GM10248 (cell line): ENCODE measurements around the gene GUCY2C.

Experiments used
- CTCF ChIA-PET: fragments of 300-600 bp; sonication (Branson Sonifier 250); formaldehyde crosslinking; extraction: SDS; loops from one replicate; lab custom pipeline; 2021; ENCODE audit warnings: antibody characterized with exemption; lab: Yijun Ruan, JAX
- POLR2A ChIA-PET: fragments of 350-650 bp; sonication (Branson Sonifier 250); formaldehyde crosslinking; extraction: SDS; loops from one replicate; lab custom pipeline; 2020; ENCODE audit warnings: antibody characterized with exemption; lab: Yijun Ruan, JAX
- DNase-seq: peaks from one replicate; pipeline ENCODE4 v3.0.0; 2012; ENCODE audit errors: extremely low spot score
- TF ChIP-seq, protein P1 (sequence below): IDR thresholded peaks from 2 replicates; pipeline ENCODE4 v1.5.1; 2012; ENCODE audit warnings: mild to moderate bottlenecking, low read depth; ENCODE audit errors: extremely low read depth, missing control alignments, control extremely low read depth

GUCY2C gene

DNA sequence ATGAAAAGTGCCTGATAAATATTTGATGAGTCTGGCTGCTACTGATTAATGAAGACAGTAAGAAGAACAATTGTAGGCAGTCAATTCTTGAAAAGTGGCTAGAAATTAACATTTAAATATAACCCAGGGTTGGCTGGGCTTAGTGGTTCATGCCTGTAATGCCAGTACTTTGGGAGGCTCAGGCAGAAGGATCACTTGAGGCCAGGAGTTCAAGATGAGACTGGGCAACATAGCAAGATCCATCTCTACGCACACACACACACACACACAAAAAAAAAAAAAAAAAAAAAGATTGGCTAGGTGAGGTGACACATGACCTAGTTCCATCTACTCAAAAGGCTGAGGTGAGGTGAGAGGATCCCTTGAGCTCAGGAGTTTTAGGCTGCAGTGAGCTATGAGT lies 120.8 kb downstream of the GUCY2C start:
- ChIA-PET CTCF (interaction anchor here (1.0 to 1.4 kb wide), 3 partner anchors 9 to 41 kb away, joined by 3 to 4 read pairs (median 3); no protein-coding TSS in a partner anchor), POLR2A (no interaction called here)
- TF ChIP-seq, protein P1, sequence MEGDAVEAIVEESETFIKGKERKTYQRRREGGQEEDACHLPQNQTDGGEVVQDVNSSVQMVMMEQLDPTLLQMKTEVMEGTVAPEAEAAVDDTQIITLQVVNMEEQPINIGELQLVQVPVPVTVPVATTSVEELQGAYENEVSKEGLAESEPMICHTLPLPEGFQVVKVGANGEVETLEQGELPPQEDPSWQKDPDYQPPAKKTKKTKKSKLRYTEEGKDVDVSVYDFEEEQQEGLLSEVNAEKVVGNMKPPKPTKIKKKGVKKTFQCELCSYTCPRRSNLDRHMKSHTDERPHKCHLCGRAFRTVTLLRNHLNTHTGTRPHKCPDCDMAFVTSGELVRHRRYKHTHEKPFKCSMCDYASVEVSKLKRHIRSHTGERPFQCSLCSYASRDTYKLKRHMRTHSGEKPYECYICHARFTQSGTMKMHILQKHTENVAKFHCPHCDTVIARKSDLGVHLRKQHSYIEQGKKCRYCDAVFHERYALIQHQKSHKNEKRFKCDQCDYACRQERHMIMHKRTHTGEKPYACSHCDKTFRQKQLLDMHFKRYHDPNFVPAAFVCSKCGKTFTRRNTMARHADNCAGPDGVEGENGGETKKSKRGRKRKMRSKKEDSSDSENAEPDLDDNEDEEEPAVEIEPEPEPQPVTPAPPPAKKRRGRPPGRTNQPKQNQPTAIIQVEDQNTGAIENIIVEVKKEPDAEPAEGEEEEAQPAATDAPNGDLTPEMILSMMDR: no peak
- DNase-seq: no peak

DNA sequence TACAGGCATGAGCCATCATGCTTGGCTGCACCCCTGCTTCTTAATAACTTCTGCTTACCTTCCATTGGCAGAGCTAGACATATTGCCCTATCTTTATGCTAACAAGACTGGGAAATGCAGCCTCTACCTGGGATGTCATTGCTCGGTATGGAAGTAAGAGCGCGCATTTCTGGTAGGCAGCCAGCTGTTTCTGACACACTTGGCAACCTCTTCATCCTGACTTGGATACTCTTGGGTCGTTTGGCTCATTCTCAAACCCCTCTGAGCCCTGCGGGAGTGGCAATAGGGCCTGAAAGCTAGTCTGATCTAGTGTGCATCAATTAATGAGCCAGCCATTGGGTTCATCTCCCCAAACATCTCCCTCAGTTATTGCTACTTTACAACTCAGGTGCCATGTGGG lies 123.3 kb downstream of the GUCY2C start:
- ChIA-PET POLR2A (no interaction called here), CTCF (interaction anchor here (0.9 to 1.8 kb wide), 9 partner anchors 9 to 335 kb away, joined by 3 to 6 read pairs (median 4); no protein-coding TSS in a partner anchor)
- no peak for DNase-seq
- TF ChIP-seq, protein P1: no peak

DNA sequence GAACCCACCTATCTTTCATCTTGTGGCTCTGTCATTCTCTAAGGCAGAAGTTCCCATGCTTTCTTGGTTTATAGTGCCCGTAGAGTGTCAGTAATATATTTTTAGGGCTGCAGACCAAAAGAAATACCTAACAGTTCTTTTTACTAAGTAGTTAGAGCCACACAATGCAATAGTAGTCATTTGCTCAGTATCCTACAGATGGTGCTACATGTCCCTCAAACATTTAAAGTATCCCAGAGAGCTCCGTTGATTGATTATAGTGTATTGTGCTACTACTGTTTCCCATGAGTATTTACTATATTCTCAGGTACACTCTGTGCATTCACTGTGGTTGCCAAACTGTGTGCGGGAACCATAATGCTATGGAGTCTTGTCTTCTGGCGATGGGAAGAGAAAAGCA lies 124.0 kb downstream of the GUCY2C start:
- CTCF ChIA-PET: interaction anchor here (0.6 to 1.8 kb wide), 9 partner anchors 10 to 335 kb away, joined by 3 to 6 read pairs (median 4); no protein-coding TSS in a partner anchor

DNA sequence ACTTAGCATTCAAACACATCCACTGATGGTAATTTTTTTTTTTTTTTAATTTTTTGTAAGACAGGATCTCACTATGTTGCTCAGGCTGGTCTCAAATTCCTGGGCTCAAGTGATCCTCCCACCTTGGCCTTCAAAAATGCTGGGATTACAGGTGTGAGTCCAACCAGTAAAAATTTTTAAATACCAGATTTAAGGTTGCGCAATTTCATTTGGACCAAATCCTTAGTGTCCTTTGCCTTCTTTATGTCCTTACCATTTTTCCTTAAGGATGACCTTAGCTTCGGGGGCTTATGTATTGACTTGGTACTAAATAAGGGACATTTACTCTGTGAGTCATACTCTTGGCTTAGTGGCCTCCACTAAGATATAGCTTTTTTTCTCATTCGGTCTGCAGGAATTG lies 124.6 kb downstream of the GUCY2C start:
- ChIA-PET CTCF (interaction anchor here (0.6 to 2.5 kb wide), 6 partner anchors 9 to 334 kb away, joined by 3 to 9 read pairs (median 4); no protein-coding TSS in a partner anchor), POLR2A (no interaction called here)
- DNase-seq: no peak
- TF ChIP-seq, protein P1: no peak

More for the DNA sequence above, 124.0 kb downstream of the GUCY2C start:
- no peak for DNase-seq
- TF ChIP-seq, protein P1: peak; percentile 39
- POLR2A ChIA-PET: no interaction called here

DNA sequence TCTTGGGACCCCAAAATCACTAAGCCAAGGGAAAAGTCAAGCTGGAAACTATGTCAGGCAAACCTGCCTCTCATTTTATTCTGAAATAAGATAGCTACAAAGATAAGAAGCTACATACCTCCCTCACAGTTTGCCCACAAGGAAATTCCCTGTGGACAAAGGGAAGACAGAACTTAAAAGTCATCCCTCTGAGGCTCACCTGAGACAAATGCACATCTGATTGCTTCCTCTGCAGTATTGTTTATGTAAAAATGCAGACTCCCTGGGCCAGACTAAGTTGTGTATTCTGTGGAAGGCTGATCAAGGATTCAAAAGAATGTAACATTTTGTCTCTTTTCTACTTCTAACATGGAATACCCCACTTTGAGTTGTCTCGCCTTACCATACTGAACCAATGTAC lies 126.2 kb downstream of the GUCY2C start:
- CTCF ChIA-PET: interaction anchor here (1.2 to 2.5 kb wide), 2 partner anchors 12 to 57 kb away, joined by 3 to 9 read pairs; no protein-coding TSS in a partner anchor
- POLR2A ChIA-PET: no interaction called here
- DNase-seq: no peak
- TF ChIP-seq, protein P1: no peak

DNA sequence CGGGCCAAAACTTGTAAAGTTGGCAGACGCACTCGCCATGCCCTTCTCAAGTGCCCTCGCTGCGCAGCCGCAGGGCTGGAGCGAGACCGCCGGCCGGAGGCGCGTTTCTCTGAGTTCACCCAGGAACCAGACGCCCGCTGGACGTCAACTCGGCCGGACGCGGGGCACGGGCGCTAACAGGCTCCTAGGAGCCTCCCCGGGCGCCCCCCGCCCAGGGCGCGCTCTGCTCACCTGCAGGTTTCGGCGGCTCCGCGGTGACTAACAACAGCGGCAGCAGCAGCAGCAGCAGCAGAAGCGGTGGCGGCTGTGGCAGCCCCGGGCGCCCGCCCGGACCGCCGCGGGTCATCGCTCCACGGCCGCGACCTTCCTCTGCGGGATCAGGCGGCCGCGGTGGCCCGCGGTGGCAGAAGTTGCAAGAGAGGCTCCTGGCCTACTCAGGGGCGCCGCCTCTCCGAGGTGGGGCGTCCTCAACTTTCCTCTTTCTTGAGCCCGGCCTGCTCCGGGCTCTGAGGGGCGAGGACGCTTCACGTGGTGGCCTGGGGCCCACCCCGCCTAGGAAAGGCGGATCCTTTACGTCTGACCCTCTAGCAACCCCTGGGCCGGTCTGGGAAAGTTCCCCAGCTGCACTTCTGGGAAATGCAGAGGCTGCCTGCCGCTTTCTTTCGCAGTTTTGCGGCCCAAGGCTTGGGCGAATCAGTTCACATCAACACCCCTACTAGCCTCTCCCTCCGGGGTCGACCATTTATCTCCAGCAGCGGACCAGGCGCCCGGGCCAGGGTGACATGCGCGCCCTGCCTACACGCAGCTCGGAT lies 128.8 kb downstream of the GUCY2C start, which contains the start of gene PLBD1:
PLBD1 (minus strand) TSS at position 533 of the 812 bp plus-strand sequence; CDS start at position 346, 187 bp downstream.
- ChIA-PET CTCF (interaction anchor here (1.7 kb wide), 1 partner anchor 149 kb away, joined by 4 read pairs; no protein-coding TSS in a partner anchor), POLR2A (no interaction called here)
- peak; percentile 47 for DNase-seq
- TF ChIP-seq, protein P1: peak; percentile 1
